ENCODE measurements around the gene NETO2.
"Not testable (repeated sequence)": the region's sequence is repeated elsewhere in the genome, so short reads cannot be mapped to it uniquely, and the experiment has no call there.

Gene NETO2

GRCh38 chr16:47063011-47063724 lies 80.6 kb downstream of the NETO2 start:
- no peak for DNase-seq

- no peak for DNase-seq
Observed at GRCh38 chr16:47061204-47061603, 82.5 kb downstream of the NETO2 start.

- DNase-seq = no peak
Observed at GRCh38 chr16:47060596-47060995, 83.1 kb downstream of the NETO2 start.

- no peak for DNase-seq
Observed at GRCh38 chr16:47059991-47060390, 83.8 kb downstream of the NETO2 start.

DNA sequence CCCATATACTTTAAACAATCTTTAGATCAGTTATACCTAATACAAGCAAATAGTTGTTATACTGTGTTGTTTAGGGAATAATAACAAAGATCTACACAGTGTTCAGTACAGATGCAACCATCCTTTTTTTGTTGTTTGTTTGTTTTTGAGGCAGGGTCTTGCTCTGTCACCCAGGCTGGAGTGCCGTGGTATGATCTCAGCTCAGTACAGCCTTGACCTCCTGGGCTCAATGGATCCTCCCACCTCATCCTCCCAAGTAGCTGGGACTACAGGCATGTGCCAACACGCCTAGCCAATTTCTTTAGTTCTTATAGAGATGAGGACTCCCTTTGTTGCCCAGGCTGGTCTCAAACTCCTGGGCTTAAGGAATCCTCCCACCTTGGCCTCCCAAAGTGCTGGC lies 84.6 kb downstream of the NETO2 start:
- DNase-seq = not testable (repeated sequence)

DNA sequence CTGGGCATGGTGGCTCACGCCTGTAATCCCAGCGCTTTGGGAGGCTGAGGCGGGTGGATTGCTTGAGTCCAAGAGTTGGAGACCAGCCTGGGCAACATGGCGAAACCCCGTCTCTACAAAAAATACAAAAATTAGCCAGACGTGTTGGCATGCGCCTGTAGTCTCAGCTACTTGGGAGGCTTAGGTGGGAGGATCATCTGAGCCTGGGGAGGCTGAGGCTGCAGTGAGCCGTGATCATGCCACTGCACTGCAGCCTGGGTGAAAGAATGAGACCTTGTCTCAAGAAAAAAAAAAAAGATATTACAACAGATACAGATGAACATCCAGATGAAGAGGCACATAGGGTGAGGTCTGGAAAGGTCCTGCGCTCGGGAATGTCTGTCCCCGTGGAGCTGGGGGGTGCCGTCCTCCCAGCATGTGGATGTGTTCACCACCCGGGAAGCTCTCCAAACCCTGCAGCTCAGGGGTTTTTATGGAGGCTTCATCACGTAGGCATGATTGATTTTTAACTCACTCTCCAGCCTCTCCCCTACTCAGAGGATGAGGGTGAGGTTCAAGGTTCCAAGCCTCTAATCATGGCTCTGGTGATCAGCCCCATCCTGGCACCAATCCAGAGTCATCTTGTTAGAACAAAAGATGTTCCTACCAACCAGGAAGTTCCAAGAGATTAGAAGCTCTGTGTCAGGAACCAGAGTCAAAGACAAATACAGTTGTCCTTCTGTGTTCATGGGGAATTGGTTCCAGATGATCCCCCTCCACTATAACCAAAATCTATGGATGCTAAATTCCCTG lies 85.3 kb downstream of the NETO2 start:
- peak; percentile 5 for DNase-seq

GRCh38 chr16:47057630-47057993 lies 86.1 kb downstream of the NETO2 start:
- no peak for DNase-seq

- no peak for DNase-seq
Observed at GRCh38 chr16:47056688-47057629, 86.8 kb downstream of the NETO2 start.

GRCh38 chr16:47056061-47056460 lies 87.7 kb downstream of the NETO2 start:
- DNase-seq = not testable (repeated sequence)

GRCh38 chr16:47055136-47055885 lies 88.4 kb downstream of the NETO2 start:
- no peak for DNase-seq

DNA sequence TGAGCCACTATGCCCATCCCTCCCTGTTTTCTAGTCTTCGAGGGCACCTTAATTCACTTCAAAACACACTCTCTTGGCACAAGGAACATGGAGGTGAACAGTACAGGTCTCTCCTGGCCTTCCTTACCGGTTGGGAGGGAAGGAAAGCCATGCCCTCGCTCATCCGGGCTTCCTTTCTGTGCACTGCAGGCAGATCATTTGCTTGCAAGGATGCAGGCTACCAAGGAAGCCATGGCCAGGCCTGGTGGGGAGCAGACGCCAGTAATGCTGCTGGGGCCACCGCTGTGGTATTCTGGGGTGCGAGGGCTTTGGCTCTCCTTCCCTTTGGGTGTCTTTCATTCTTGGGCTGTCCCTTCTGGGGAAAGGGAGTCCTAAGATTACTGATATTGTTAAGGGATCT lies 89.4 kb downstream of the NETO2 start:
- no peak for DNase-seq

- DNase-seq = no peak
Observed at GRCh38 chr16:47053895-47054294, 89.8 kb downstream of the NETO2 start.

DNA sequence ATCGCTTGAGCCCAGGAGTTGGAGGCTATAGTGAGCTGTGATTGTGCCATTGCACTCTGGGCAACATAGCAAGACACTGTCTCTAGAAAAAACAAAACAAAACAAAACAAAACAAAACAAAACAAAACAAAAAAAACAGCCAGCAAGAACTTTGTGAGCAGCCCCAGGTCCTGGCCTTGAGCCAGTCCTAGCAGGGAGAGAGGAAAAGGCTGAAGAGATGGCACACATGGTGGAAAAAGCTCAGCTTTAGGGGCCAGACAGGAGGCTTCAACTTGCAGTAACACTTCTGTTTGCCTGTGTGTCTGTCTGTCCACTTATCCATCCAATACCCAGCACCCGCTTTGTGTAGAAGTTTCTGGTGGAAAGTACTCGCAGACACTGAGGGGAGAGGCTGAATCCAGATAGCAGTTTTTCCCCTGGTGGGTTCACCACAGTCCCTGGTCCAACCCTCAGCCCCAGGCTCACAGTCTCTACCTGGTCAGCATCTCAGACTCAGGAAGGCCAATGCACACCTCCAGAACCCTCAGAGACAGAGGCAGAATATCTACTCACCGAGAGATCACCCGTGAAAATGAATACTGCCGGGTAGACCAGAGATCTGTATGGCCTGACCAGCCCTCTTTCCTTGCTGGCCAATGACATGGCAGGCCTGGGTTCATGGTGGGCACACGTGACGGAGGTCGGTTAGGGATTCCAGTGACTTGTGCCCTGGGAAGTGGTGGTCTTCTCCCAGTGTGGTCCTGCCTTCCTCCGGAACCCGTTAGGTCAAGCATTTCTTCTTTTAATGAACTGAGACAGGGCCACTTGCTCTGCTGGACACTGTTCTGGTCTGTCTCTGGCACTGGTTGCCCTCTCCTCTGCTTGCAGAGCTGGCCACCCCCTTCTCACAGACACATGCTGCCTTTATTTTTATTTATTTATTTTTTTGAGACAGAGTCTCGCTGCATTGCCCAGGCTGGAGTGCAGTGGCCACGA lies 90.8 kb downstream of the NETO2 start:
- no peak for DNase-seq

DNA sequence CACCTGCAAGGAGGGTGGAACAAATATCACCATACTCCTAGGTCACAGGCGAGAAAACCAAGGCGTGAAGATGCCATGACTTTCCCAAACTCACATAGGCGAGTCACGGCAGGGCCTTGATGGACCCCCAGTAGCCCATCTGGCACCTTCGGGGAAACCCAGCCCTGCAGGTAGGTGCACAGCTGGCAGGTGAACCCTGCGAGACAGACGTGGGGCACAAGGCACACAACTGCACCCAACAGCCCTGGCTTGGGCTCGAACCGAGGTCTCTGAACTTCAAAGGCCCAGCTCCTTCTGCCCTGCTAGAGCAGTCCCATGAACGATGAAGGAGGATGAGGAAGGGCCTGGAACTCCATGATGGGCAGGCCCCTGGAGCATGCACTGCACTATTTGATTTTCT lies 92.7 kb downstream of the NETO2 start:
- no peak for DNase-seq

- no peak for DNase-seq
Observed at GRCh38 chr16:47049901-47050583, 93.7 kb downstream of the NETO2 start.

DNA sequence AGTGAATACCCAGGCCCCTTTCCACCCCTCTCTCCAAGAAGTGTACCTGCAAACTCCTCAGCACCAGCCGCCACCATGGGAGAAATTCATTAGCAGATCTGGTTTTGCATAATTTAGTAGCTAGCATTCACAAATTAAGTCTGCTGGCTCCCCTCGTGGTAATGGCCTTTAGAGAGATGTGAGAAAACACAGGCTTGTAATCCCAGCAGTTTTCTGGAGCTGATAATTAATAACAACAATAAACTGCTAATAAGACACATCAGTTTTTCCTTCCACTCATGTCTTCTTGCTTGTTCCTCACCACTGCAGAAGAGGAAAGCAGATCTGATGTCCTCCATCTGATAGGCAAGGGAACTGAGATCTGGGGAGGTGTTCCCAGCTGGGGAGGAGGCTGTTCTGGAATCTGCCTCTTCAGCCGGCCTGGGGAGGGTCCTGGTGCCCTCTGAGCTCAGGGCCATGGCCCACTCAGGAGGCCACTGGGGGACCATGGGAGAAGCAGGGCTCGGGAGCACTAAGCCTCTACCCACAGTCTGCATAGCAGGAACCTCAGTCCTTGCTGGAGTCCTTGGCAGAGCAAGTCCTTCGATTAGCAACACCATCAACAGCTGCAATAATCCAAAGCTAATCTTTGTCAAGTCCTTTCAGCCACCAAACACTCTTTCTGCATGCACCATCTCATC lies 96.1 kb downstream of the NETO2 start:
- DNase-seq = no peak

DNA sequence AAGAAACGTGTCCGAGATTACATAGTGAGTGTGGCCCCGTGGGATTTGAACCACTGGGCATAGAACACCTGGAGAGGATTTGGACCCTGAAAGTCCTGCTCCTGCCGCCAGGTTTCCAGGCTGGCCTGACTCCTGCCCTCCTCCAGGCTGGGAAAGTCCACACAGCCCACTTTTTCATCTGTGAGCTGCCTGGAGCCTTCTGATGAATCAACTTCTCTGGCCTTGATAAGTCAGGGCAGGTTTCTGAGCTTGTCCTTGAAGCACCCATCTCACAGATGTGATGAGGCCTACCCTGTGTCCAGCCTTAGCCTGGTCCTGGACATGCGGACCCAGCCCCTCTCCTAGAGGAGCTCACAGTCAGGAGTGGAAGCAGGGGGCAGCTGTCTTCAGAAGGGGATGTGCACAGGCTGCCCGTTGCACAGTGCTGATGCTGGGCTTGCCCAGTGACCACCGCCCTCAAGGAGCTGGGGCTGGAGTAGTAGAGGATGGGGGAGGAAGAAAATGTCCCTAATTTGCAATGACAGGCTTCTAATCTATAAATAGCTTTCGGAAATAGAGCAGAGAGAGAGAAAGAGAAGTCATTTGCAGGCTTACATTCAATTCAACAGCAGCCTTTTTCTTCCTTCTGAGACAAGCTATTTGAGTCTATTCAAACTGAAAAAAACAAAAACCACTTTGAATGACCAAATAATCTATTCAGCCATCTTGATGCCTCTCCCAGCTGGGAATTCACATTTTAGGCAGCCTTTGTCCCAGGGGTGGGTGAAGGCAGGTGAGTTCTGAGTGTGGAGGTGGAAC lies 96.8 kb downstream of the NETO2 start:
- DNase-seq = no peak

DNA sequence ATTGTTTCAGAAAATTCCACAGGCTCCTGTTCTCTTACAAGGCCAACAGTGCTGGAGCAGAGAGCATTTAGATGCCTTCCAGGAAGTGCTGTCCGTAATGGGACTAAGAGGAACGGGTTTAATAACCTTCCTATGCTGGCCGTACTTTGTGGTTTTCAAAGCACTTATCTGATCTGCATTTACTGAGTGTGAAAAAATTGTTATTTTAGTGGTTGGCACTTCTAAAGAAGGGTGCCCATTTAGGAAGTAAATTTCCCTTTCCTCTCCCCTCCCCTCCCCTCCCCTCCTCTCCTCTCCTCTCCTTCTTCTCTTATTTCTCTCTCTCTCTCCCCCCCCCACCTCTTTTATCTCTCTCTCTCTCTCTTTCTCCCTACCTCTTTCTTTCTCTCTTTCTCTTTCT lies 98.3 kb downstream of the NETO2 start:
- DNase-seq = no peak

- DNase-seq = no peak
Observed at GRCh38 chr16:47045023-47045422, 98.7 kb downstream of the NETO2 start.

All from fibroblast of skin of right quadriceps (primary cell).